Urinary bladder (tissue), 4 donors: ENCODE measurements around the gene IQSEC1. TPM values are rescaled to one million over a fixed set of nuclear protein-coding genes. Genes with fewer than 3 reads are reported as not detected.

Experiments used
- DNase-seq: peaks from one replicate; pipeline ENCODE4 v3.0.0-alpha.2; 2015; ENCODE audit errors: extremely low spot score
- H3K27ac ChIP-seq: one replicate; pipeline ENCODE4 v1.5.1; 2013; ENCODE audit warnings: low read depth, mild to moderate bottlenecking, moderate library complexity
- H3K36me3 ChIP-seq: one replicate; pipeline ENCODE4 v1.6.1; 2013; ENCODE audit warnings: mild to moderate bottlenecking, moderate library complexity; ENCODE audit not compliant: insufficient read depth
- H3K4me1 ChIP-seq: one replicate; pipeline ENCODE4 v1.6.1; 2013; ENCODE audit warnings: mild to moderate bottlenecking, moderate library complexity; ENCODE audit not compliant: insufficient read depth
- H3K4me3 ChIP-seq: one replicate; pipeline ENCODE4 v1.5.1; 2013; ENCODE audit warnings: low read depth, low read length
- WGBS: extraction: QIAGEN DNeasy Blood & Tissue Kit; methylation state at CpG from one replicate; pipeline ENCODE4 v1.1.7; 2013; 5-methylcytosine and 5-hydroxymethylcytosine counted together
- polyA plus RNA-seq: library from polyadenylated mRNA; stranded (reverse); fragments of 200-250 nt; gene quantifications from one replicate; pipeline ENCODE4 v1.2.3, GENCODE V29; 2013
- total RNA-seq: library from RNA; depleted of rRNA; stranded (reverse); fragments of >200 nt; gene quantifications from one replicate; pipeline ENCODE4 v1.2.3, GENCODE V29; 2014
- donor health status: healthy with polysubstance abuse.
- donor health status: healthy.

Gene IQSEC1
- total and polyA plus RNA-seq, 2 donors = 24.4 to 27.8 TPM

DNA sequence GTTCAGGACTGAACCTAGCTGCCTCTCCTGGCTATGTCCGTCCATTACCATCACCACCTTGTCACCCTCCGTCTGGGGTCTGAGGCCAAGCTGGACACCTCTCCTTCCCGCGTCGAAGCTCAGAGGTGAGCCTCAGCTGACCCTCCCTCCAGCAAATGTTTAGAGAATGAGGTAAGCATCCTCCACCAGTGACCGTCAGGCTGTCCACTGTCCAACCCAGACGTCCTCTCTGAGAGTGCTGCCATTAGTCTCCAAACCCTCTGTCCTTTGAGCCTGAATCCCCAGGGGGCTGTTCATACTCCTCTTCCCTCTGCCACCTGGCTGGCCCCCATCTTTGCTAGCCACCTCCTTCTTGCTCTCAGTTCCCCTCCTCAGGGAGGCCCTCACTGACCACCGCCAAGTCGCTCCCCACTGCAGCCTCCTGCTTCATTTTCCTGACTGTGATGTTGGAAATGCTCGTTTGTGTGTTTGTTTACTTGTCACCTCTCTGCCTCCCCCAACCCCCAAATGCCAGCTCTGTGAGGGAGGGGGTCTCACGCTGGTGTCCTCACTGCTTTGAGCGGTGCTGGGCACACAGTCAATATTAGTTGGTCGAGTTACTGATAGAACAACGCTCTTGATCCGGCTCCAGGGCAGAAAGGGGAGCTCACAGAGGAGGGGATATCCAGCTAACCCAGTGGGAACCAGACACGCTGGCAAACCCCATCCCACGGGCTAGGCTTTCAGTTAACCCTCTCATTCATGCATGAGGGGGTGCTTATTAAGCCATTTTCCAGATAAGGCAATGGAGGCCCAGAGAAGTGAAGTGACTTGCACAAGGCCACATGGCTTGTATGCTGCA, 64.9 kb downstream of the IQSEC1 start:
- no peak overlapping the region for H3K4me3 ChIP-seq
- 67% methylated on average over 17 of the region's 17 CpGs for WGBS
- no peak for DNase-seq
- H3K4me1 ChIP-seq = no peaks in the 10 kb centered on the region
- no peaks in the 10 kb centered on the region for H3K36me3 ChIP-seq
- no peak overlapping the region for H3K27ac ChIP-seq

DNA sequence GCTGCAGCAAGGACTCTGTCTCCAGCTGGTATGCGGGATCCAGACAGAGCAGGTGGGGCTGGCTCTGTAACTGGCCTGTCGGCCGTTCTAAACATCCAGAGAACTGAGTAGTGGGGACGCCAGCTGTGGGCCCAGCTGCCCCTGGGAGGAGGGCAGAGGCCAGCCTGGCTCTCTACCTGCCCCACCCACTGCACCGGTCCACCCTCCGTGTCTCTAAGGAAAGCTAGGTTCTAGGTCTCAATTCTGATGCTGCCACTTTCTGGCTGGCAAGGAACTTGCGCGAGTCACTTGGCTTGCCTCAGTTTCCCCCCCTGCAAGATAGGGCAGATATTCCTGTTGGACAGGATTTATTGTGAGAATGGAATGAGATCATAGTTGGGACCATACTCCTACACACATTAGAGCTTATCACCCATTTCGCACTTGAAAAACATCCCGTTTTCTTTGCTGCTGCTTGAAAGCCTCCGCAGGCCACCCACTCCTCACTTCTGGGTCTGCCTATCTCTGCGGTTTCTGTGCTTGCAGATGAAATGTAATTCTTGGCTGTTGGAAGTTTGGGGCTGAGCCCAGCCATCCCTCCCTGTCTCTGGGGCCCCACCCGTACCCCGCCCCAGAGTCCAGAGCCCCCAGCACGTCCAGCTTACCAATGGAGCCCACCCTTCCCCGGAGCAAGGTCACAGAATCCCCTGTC, 65.8 kb downstream of the IQSEC1 start:
- no peak overlapping the region for H3K27ac ChIP-seq
- no peak for DNase-seq
- H3K36me3 ChIP-seq = no peaks in the 10 kb centered on the region
- WGBS = 76% methylated on average over 16 of the region's 16 CpGs
- H3K4me3 ChIP-seq = no peak overlapping the region
- no peaks in the 10 kb centered on the region for H3K4me1 ChIP-seq

DNA sequence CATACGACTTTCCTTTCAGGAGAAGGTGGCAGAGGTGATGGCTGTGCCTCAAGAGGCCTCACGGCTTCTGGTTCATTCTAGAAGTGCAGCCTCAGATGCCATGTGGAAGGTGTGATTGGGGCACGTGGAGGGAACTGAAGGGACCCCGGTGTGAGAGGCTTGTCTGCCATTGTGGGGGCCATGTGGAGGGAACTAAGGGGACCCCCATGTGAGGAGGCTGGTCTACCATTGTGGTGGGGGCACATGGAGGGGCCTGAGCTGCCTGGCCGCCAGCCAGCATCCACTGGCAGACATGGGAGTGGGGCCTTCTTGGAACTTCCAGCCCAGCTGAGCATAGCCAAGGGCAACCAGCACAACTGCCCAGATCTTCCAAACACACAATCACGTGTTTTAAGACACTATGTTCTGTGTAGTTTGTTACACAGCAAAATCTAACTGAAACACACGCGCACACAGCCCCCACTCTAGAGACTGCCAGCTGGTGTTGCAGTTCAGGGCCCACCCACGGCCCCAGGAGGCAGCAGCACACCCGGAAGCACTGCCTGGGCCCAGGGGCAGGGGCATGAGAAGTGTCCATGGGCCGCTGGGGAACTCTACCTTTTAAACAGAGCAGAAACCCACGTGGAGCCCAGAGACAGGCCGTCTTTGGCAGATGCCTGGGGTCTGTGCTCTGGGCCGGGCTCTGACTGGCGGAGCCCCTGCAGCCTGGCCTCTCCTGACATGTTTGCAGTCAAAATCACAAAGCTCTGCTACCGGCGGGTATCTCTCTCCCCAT, 66.8 kb downstream of the IQSEC1 start:
- no peak for DNase-seq
- Histone ChIP-seq H3K27ac (no peak overlapping the region), H3K4me1 (no peaks in the 10 kb centered on the region), H3K36me3 (no peaks in the 10 kb centered on the region), H3K4me3 (no peak overlapping the region)
- WGBS = 90% methylated on average over 17 of the region's 17 CpGs

- Histone ChIP-seq H3K36me3 (no peaks in the 10 kb centered on the region), H3K4me3 (no peak overlapping the region), H3K27ac (no peak overlapping the region), H3K4me1 (no peaks in the 10 kb centered on the region)
- DNase-seq = no peak
- 80% methylated on average over 5 of the region's 5 CpGs for WGBS
Observed at GRCh38 chr3:13005301-13005700, 67.9 kb downstream of the IQSEC1 start.

DNA sequence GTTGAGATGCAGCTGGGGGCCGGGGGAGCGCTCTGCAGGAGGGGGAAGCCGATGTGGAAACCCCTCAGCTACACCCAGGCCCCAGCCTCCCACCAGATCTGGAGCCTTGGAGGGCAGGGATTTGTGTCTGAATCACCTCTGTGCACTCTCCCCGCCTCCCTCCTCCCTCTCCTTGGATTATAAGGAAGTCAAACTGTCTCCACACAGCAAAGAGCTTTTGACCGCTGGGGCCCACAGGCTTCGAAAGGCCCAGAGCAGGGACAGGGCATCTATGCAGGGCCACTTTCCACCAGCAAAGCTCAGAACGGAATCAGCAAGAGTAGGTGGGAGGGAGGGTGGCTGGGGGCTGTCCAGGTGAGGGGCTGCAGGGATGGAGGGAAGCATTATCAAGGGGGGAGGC, 68.9 kb downstream of the IQSEC1 start:
- Histone ChIP-seq H3K36me3 (no peaks in the 10 kb centered on the region), H3K27ac (no peak overlapping the region), H3K4me1 (no peaks in the 10 kb centered on the region), H3K4me3 (no peak overlapping the region)
- WGBS = 79% methylated on average over 7 of the region's 7 CpGs
- no peak for DNase-seq

GRCh38 chr3:13003608-13004007, 69.6 kb downstream of the IQSEC1 start:
- H3K4me3 ChIP-seq = no peak overlapping the region
- H3K4me1 ChIP-seq = no peaks in the 10 kb centered on the region
- no peaks in the 10 kb centered on the region for H3K36me3 ChIP-seq
- no peak for DNase-seq
- WGBS = 76% methylated on average over 4 of the region's 4 CpGs
- no peak overlapping the region for H3K27ac ChIP-seq

- H3K36me3 ChIP-seq = no peaks in the 10 kb centered on the region
- H3K4me1 ChIP-seq = no peaks in the 10 kb centered on the region
- no peak overlapping the region for H3K4me3 ChIP-seq
- 67% methylated on average over 2 of the region's 2 CpGs for WGBS
- H3K27ac ChIP-seq = no peak overlapping the region
- no peak for DNase-seq
Observed at GRCh38 chr3:13002398-13003124, 70.7 kb downstream of the IQSEC1 start.

DNA sequence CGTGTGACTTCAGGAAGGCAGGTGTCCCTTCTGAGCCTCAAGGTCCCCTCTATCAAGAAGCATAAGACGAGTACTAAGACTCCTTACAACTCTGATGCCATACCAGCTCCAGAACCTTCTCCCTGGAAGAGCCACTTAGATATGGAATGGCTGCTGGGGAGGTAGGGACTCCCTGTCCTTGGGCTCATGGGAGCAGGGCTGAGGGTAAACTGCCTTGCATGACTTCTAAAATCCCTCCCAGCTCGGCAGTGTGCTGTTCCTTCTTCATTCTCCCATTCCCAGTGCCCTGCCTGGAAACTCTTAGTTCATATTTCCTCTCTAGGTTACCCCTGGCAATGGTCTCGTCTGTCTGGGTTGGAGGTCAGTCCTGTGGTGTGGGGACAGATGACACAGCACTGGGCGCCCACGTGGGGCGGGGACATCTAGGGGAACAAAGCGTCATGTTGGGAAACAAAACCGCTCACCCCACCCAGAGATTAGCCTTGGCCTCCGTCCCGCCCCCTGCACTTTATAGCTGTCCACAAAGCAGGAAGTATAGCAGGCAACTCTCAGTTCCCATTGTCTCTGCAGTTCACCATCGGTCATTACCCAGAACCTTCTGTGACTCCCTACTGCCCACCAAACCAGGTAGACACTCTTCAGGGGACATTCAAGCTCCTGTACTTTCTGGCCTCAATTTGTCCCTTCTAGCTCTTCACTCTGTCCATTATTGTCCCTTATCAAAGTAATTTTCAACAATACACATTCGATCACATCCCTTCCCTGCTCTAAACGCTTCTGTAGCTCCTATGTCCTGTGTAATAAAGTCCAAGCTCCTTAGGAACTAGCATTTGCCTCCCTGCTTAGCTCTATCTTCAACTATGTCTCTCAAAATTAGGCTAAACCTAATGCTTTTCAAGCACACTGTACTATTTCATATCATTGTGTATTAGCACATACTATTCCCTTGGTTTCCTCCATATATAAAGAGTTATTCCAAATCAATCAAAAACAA, 73.8 kb downstream of the IQSEC1 start:
- no peak for DNase-seq
- no peaks in the 10 kb centered on the region for H3K4me1 ChIP-seq
- peak overlapping the region; percentile 6 for H3K27ac ChIP-seq
- WGBS = 58% methylated on average over 14 of the region's 14 CpGs
- H3K4me3 ChIP-seq = no peak overlapping the region
- no peaks in the 10 kb centered on the region for H3K36me3 ChIP-seq

- 75% methylated on average over 4 of the region's 4 CpGs for WGBS
- DNase-seq = no peak
Observed at GRCh38 chr3:12998648-12999047, 74.6 kb downstream of the IQSEC1 start.

DNA sequence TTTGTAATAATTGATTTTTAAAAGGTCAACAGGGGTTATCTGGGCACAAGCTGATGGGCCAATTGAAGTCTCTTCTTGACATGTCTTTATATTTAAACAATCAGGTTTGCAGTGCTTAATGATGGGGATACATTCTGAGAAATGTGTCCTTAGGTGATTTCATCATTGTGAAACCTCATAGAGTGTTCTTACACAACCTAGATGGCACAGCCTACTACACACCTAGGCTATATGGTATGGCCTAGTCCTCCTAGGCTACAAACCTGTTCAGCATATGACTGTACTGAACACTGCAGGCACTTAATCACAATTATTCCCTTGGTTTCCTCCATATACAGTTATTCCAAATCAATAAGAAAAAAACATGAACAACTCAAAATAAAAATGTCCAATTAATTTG, 75.8 kb downstream of the IQSEC1 start:
- Histone ChIP-seq H3K27ac (no peak overlapping the region), H3K4me1 (no peaks in the 10 kb centered on the region), H3K36me3 (no peaks in the 10 kb centered on the region), H3K4me3 (no peak overlapping the region)
- no peak for DNase-seq

More at GRCh38 chr3:12998648-12999047, 74.6 kb downstream of the IQSEC1 start:
- no peak overlapping the region for H3K4me3 ChIP-seq
- no peaks in the 10 kb centered on the region for H3K36me3 ChIP-seq
- no peak overlapping the region for H3K27ac ChIP-seq
- H3K4me1 ChIP-seq = no peaks in the 10 kb centered on the region

DNA sequence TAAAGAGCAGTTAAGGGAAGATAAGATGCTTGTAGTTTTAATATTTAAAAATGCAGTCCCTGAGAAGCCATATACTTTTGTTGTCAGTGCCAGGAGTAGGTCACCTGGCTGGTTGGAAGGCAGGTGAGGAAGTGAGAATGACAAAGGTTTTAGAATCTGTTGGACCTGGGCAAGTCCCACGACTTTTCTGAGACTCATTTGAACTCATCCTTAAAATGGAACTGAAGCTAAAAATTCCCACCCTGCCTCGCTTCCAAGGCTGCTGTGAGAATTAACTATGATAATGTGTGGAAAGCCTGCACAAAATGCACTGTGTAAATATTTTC, 77.1 kb downstream of the IQSEC1 start:
- H3K27ac ChIP-seq = no peak overlapping the region
- no peaks in the 10 kb centered on the region for H3K36me3 ChIP-seq
- H3K4me3 ChIP-seq = no peak overlapping the region
- 48% methylated on average over 2 of the region's 2 CpGs for WGBS
- no peak for DNase-seq
- no peaks in the 10 kb centered on the region for H3K4me1 ChIP-seq

GRCh38 chr3:12995389-12996180, 77.6 kb downstream of the IQSEC1 start:
- no peak for DNase-seq
- Histone ChIP-seq H3K4me3 (no peak overlapping the region), H3K36me3 (no peaks in the 10 kb centered on the region), H3K27ac (peak overlapping the region; percentile 25), H3K4me1 (no peaks in the 10 kb centered on the region)
- whole genome bisulfite sequencing = 74% methylated on average over 10 of the region's 10 CpGs
